COLO668 (cell line): Measurements from ENCODE around the gene RGMB.
A peak's percentile ranks its signal among the peaks of the same experiment; 100 is the strongest.
"Not testable (repeated sequence)": the region's sequence is repeated elsewhere in the genome, so short reads cannot be mapped to it uniquely, and the experiment has no call there.

ENCODE experiments used
- DNase-seq: peaks from one replicate; lab custom pipeline; 2025; ENCODE audit not compliant: unreplicated experiment; lab: John Stamatoyannopoulos, UW

RGMB gene, protein sequence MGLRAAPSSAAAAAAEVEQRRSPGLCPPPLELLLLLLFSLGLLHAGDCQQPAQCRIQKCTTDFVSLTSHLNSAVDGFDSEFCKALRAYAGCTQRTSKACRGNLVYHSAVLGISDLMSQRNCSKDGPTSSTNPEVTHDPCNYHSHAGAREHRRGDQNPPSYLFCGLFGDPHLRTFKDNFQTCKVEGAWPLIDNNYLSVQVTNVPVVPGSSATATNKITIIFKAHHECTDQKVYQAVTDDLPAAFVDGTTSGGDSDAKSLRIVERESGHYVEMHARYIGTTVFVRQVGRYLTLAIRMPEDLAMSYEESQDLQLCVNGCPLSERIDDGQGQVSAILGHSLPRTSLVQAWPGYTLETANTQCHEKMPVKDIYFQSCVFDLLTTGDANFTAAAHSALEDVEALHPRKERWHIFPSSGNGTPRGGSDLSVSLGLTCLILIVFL

DNA sequence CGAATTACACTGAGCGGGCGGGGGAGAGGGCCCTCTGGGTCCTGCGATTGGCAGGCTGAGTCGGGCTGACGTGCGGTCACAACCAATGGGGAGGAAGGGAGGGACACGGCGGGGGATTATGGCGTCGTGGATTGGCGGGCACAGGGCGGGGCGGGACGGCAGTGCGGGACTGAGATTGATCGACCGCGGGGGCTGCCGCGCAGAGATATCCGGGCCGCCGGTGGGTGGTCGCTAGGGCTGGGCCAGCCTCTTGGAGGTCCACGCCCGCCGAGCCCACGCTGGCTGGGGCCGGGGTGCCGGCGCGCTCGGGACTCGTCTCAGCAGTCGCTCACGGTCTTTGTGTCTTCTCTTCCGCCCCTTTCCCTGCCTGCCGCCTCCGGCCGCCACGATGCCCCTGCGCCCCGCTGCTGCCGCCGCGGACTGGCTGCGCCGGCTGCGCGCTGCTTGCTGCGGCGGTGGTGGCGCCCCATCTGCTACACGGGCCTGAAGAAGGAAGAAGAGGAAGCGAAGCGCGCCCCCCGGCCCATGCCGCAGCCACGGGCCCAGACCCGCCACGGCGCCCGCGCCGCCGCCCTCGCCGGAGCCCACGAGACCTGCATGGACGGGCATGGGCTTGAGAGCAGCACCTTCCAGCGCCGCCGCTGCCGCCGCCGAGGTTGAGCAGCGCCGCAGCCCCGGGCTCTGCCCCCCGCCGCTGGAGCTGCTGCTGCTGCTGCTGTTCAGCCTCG, at the start of gene RGMB:
RGMB (plus strand) TSS at position 200 of the 728 bp plus-strand sequence; CDS start at position 608, 408 bp downstream.
- peak; percentile 92 for DNase-seq

- DNase-seq: no peak
Measured at GRCh38 chr5:98726258-98726657, 47.2 kb upstream of the RGMB start.

DNA sequence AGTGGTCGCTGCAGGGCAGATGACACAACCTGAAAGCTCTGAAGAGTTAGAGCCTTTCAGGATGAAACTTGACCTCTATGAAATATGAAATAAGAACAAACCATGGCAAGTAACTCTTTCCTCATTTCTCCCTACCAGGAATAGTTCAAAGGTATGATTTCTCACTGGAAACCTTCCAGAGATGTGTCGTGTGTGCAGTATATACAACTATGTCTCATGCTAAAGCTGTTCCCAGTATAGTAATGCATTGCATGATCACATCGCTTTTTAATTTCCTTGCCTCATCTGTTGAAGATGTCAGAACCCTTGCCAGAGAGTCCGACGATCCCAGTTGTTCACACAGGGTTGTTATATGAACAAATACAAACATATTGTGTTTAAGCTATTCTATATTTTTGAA, 45.8 kb upstream of the RGMB start:
- DNase-seq: no peak

- DNase-seq: no peak
Measured at GRCh38 chr5:98734646-98735045, 38.8 kb upstream of the RGMB start.

- DNase-seq: no peak
Measured at GRCh38 chr5:98735806-98736507, 37.5 kb upstream of the RGMB start.

- DNase-seq: no peak
Measured at GRCh38 chr5:98736753-98737152, 36.7 kb upstream of the RGMB start.

GRCh38 chr5:98737441-98737840, 36.0 kb upstream of the RGMB start:
- DNase-seq: not testable (repeated sequence)

DNA sequence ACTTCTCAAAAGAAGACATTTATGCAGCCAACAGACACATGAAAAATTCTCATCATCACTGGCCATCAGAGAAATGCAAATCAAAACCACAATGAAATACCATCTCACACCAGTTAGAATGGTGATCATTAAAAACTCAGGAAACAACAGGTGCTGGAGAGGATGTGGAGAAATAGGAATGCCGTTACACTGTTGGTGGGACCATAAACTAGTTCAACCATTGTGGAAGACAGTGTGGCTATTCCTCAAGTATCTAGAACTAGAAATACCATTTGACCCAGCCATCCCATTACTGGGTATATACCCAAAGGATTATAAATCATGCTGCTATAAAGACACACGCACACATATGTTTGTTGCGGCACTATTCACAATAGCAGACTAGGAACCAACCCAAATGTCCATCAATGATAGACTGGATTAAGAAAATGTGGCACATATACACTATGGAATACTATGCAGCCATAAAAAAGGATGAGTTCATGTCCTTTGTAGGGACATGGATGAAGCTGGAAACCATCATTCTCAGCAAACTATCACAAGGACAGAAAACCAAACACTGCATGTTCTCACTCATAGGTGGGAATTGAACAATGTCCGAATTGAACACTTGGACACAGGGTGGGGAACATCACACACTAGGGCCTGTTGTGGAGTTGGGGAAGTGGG, 34.8 kb upstream of the RGMB start:
- DNase-seq: not testable (repeated sequence)

- DNase-seq: no peak
Measured at GRCh38 chr5:98741926-98742325, 31.5 kb upstream of the RGMB start.

GRCh38 chr5:98742396-98743073, 30.9 kb upstream of the RGMB start:
- no peak for DNase-seq

DNA sequence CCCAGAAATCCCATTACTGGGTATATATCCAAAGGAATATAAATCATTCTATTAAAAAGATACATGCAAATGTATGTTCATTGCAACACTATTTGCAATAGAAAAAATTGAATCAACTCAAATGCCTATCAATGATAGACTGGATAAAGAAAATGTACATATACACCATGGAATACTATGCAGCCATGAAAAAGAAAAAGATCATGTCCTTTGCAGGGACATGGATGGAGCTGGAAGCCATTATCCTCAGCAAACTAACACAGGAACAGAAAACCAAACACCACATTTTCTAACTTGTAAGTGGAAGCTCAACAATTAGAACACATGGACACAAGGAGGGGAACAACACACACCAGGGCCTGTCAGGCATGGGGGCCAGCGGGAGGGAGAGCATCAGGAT, 25.2 kb upstream of the RGMB start:
- DNase-seq: not testable (repeated sequence)

- DNase-seq: no peak
Measured at GRCh38 chr5:98749046-98749445, 24.4 kb upstream of the RGMB start.

GRCh38 chr5:98750693-98751092, 22.8 kb upstream of the RGMB start:
- no peak for DNase-seq

DNA sequence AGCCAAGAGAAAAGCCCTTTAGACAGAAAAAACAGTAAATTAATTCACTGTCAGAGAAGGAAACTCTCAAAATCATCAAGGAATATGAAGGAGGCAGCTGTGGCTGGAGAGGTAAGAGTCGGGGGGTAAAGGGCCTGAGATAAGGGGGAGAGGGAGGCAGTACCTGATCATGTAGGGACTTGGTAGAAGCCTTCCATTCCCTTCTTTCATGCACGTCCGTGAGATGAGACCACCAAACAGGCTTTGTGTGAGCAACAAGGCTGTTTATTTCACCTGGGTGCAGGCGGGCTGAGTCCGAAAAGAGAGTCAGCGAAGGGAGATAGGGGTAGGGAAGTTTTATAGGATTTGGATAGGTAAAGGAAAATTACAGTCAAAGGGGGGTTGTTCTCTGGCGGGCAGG, 21.1 kb upstream of the RGMB start:
- not testable (repeated sequence) for DNase-seq

- not testable (repeated sequence) for DNase-seq
Measured at GRCh38 chr5:98752801-98753200, 20.7 kb upstream of the RGMB start.

- DNase-seq: no peak
Measured at GRCh38 chr5:98753507-98753906, 20.0 kb upstream of the RGMB start.

DNA sequence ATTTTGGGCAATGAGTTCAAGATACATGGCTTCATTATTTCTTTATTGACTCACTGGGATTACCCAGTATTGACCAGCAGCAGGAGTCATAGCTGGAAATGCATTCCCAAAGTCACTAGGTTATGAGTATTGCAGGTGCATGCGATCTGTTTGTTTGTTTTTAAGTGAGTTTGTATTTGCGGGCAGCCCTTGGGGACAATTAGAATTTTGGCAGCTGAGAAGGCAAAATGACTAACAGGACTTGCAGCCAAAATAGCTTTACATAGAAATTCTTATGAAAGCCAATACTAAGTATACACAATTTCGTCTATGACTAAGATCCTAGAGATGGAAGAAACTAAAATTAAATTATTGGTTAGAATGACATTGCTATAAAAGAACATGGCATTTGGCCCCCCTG, 18.1 kb upstream of the RGMB start:
- DNase-seq: no peak

GRCh38 chr5:98757978-98758377, 15.5 kb upstream of the RGMB start:
- DNase-seq: no peak

- no peak for DNase-seq
Measured at GRCh38 chr5:98763001-98763630, 10.3 kb upstream of the RGMB start.

GRCh38 chr5:98765815-98766214, 7.6 kb upstream of the RGMB start:
- DNase-seq: no peak
